H1 (cell line): ENCODE data around the gene PARP14. TPM values are rescaled to one million over a fixed set of nuclear protein-coding genes. Genes with fewer than 3 reads are reported as not detected.

ENCODE experiments used
- CTCF ChIA-PET: fragments of 300-600 bp; sonication (Branson Sonifier 250); formaldehyde crosslinking; loops from one replicate; lab custom pipeline; 2021; ENCODE audit not compliant: partially characterized antibody; lab: Charles Lee
- POLR2A ChIA-PET: fragments of 300-600 bp; sonication (Branson Sonifier 250); formaldehyde crosslinking; loops from one replicate; lab custom pipeline; 2021; ENCODE audit warnings: inconsistent platforms; ENCODE audit not compliant: partially characterized antibody; lab: Charles Lee
- DNase-seq, 2 experiments: peaks; one replicate each; pipeline versions ENCODE4 v3.0.0 to v3.0.0-alpha.2; 2010 to 2022; ENCODE audit warnings: low spot score in 2 of 2, low read depth in 1 of 2, mixed read lengths in 1 of 2
- FAIRE-seq: peaks from 2 replicates; lab custom pipeline; 2011; peaks lifted over from hg19 to GRCh38; lab: Jason Lieb, UNC
- H2AFZ ChIP-seq: 2 replicates; pipeline ENCODE4 v1.8.1; 2012; ENCODE audit warnings: low read length, inconsistent platforms
- H2AK5ac ChIP-seq: 2 replicates; pipeline ENCODE4 v1.6.1; 2013; ENCODE audit warnings: low read depth, low read length
- H2BK120ac ChIP-seq: replicated peaks from 2 replicates; pipeline ENCODE3; 2013; ENCODE audit warnings: low read depth, low read length, inconsistent platforms
- H2BK12ac ChIP-seq: 2 replicates; pipeline ENCODE4 v1.6.1; 2013; ENCODE audit warnings: low read depth, low read length
- H2BK15ac ChIP-seq: 2 replicates; pipeline ENCODE4 v1.6.1; 2013; ENCODE audit warnings: low read length
- H2BK20ac ChIP-seq: 2 replicates; pipeline ENCODE4 v1.6.1; 2013; ENCODE audit warnings: low read length
- H2BK5ac ChIP-seq: 2 replicates; pipeline ENCODE4 v1.6.1; 2013; ENCODE audit warnings: low read depth, low read length
- H3K14ac ChIP-seq: 2 replicates; pipeline ENCODE4 v1.6.1; 2013; ENCODE audit warnings: inconsistent platforms; ENCODE audit not compliant: insufficient read length
- H3K18ac ChIP-seq: 2 replicates; pipeline ENCODE4 v1.6.1; 2013; ENCODE audit warnings: low read length; ENCODE audit errors: extremely low read depth
- H3K23ac ChIP-seq: 2 replicates; pipeline ENCODE4 v1.6.1; 2013; ENCODE audit warnings: inconsistent platforms; ENCODE audit not compliant: insufficient read length
- H3K23me2 ChIP-seq: 2 replicates; pipeline ENCODE4 v1.6.1; 2013; ENCODE audit warnings: low read depth, low read length
- H3K27ac ChIP-seq: 2 replicates; pipeline ENCODE4 v1.6.1; 2011; ENCODE audit warnings: low read depth, low read length, inconsistent platforms
- H3K27me3 ChIP-seq, 4 experiments: replicated peaks in 1 of 4; 1 replicate in 1 of 4; 2 replicates in 3 of 4; pipeline versions ENCODE4 v1.6.1 to v1.8.1; 2011 to 2013; ENCODE audit warnings: low read length in 3 of 4, mild to moderate bottlenecking in 3 of 4, inconsistent platforms in 2 of 4, mixed read lengths in 2 of 4, moderate library complexity in 1 of 4; ENCODE audit not compliant: control insufficient read depth in 3 of 4, insufficient read depth in 3 of 4; ENCODE audit errors: extremely low read depth in 1 of 4
- H3K36me3 ChIP-seq, 4 experiments: 2 replicates each; pipeline versions ENCODE4 v1.6.1 to v1.8.1; 2011 to 2013; ENCODE audit warnings: mild to moderate bottlenecking in 4 of 4, low read length in 3 of 4, moderate library complexity in 2 of 4, control low read depth in 1 of 4, inconsistent platforms in 1 of 4; ENCODE audit not compliant: insufficient read depth in 4 of 4, control insufficient read depth in 2 of 4
- H3K4ac ChIP-seq: replicated peaks from 2 replicates; pipeline ENCODE3; 2013; ENCODE audit warnings: low read length, low read depth, mixed read lengths, inconsistent platforms; ENCODE audit not compliant: insufficient read length
- H3K4me1 ChIP-seq, 4 experiments: replicated peaks in 1 of 4; 1 replicate in 1 of 4; 2 replicates in 3 of 4; pipeline versions ENCODE4 v1.6.1 to v1.8.1; 2011 to 2013; ENCODE audit warnings: low read length in 3 of 4, inconsistent platforms in 2 of 4, mixed read lengths in 1 of 4; ENCODE audit not compliant: insufficient read depth in 4 of 4, control insufficient read depth in 3 of 4
- H3K4me2 ChIP-seq, 2 experiments: 2 replicates each; pipeline versions ENCODE4 v1.6.1 to v1.8.1; 2011 to 2013; ENCODE audit warnings: low read depth in 2 of 2, low read length in 2 of 2, control low read depth in 1 of 2, inconsistent platforms in 1 of 2, mild to moderate bottlenecking in 1 of 2; ENCODE audit not compliant: insufficient read depth in 1 of 2
- H3K4me3 ChIP-seq, 4 experiments: fragments of 200-600, 300-600 bp in 1 of 4; sonication (generic), shearing (Covaris generic), sonication (Bioruptor Twin) in 1 of 4; 2 replicates each; pipeline versions ENCODE4 v1.5.1 to v1.8.1; 2011 to 2016; ENCODE audit warnings: low read length in 4 of 4, low read depth in 3 of 4, control low read depth in 2 of 4, inconsistent platforms in 2 of 4, mild to moderate bottlenecking in 2 of 4, mixed read lengths in 1 of 4, moderate library complexity in 1 of 4; ENCODE audit not compliant: insufficient read depth in 2 of 4; ENCODE audit errors: extremely low read depth in 1 of 4
- H3K56ac ChIP-seq: replicated peaks from 2 replicates; pipeline ENCODE3; 2013; ENCODE audit warnings: low read depth, mild to moderate bottlenecking, mixed read lengths, low read length, inconsistent platforms; ENCODE audit not compliant: insufficient read length
- H3K79me1 ChIP-seq: 2 replicates; pipeline ENCODE4 v1.6.1; 2013; ENCODE audit warnings: low read depth, low read length, control low read depth
- H3K79me2 ChIP-seq, 2 experiments: 2 replicates each; pipeline versions ENCODE4 v1.6.1 to v1.8.1; 2012 to 2013; ENCODE audit warnings: low read length in 2 of 2, mild to moderate bottlenecking in 2 of 2, inconsistent platforms in 1 of 2; ENCODE audit not compliant: insufficient read depth in 2 of 2, control insufficient read depth in 1 of 2
- H3K9ac ChIP-seq, 4 experiments: replicated peaks in 1 of 4; 1 replicate in 1 of 4; 2 replicates in 3 of 4; pipeline versions ENCODE4 v1.6.1 to v1.8.1; 2011 to 2013; ENCODE audit warnings: low read depth in 3 of 4, low read length in 3 of 4, control low read depth in 2 of 4, mild to moderate bottlenecking in 2 of 4, moderate library complexity in 2 of 4, inconsistent platforms in 1 of 4; ENCODE audit errors: extremely low read depth in 1 of 4
- H3K9me3 ChIP-seq, 2 experiments: 2 replicates each; pipeline versions ENCODE4 v1.6.1 to v1.8.1; 2012 to 2013; ENCODE audit warnings: mild to moderate bottlenecking in 2 of 2, moderate library complexity in 2 of 2, control low read depth in 1 of 2, inconsistent platforms in 1 of 2, low read depth in 1 of 2, low read length in 1 of 2, mixed read lengths in 1 of 2; ENCODE audit not compliant: insufficient read depth in 2 of 2
- H4K20me1 ChIP-seq, 2 experiments: replicated peaks in 1 of 2; 2 replicates each; pipeline versions ENCODE3 to v1.8.1; 2011 to 2013; ENCODE audit warnings: inconsistent platforms in 2 of 2, low read length in 2 of 2, mild to moderate bottlenecking in 1 of 2; ENCODE audit not compliant: insufficient read depth in 2 of 2, control insufficient read depth in 1 of 2
- H4K5ac ChIP-seq: 2 replicates; pipeline ENCODE4 v1.6.1; 2013; ENCODE audit warnings: low read length, low read depth, mixed read lengths, inconsistent platforms; ENCODE audit not compliant: insufficient read length
- H4K8ac ChIP-seq: 2 replicates; pipeline ENCODE4 v1.8.0; 2013; ENCODE audit warnings: mild to moderate bottlenecking, moderate library complexity, low read length, inconsistent platforms; ENCODE audit not compliant: insufficient read depth; ENCODE audit errors: extremely low read depth
- H4K91ac ChIP-seq: replicated peaks from 2 replicates; pipeline ENCODE3; 2013; ENCODE audit warnings: low read length, mixed read lengths, inconsistent platforms; ENCODE audit not compliant: insufficient read length
- BCL11A ChIP-seq, 2 experiments: IDR thresholded peaks; one replicate each; pipeline ENCODE4 v1.6.1; 2011; ENCODE audit warnings: low read depth in 2 of 2, low read length in 2 of 2, mild to moderate bottlenecking in 2 of 2
- BRCA1 ChIP-seq: IDR thresholded peaks from 2 replicates; pipeline ENCODE4 v1.6.1; 2012; ENCODE audit warnings: low read depth, low read length, improper control_type of control experiment
- CBX8 ChIP-seq: fragments of 300-800, 300-1000 bp; sonication (generic); IDR thresholded peaks from 2 replicates; pipeline ENCODE4 v1.7.1; 2016; ENCODE audit warnings: low read depth, low read length, borderline replicate concordance
- CEBPB ChIP-seq: IDR thresholded peaks from 2 replicates; pipeline ENCODE4 v1.6.1; 2012; ENCODE audit warnings: low read depth, low read length
- CHD1 ChIP-seq: IDR thresholded peaks from 2 replicates; pipeline ENCODE4 v1.6.1; 2012; ENCODE audit warnings: low read depth, low read length, improper control_type of control experiment
- JUN ChIP-seq: IDR thresholded peaks from 2 replicates; pipeline ENCODE4 v1.6.1; 2011; ENCODE audit warnings: low read depth, mild to moderate bottlenecking, improper control_type of control experiment, low read length
- MAFK ChIP-seq: IDR thresholded peaks from 2 replicates; pipeline ENCODE4 v1.6.1; 2012; ENCODE audit warnings: low read depth, mild to moderate bottlenecking, improper control_type of control experiment, low read length
- RAD21 ChIP-seq, 2 experiments: IDR thresholded peaks in 1 of 2; conservative IDR thresholded peaks in 1 of 2; 2 replicates each; pipeline ENCODE4 v1.6.1; 2011; ENCODE audit warnings: low read depth in 2 of 2, low read length in 2 of 2, improper control_type of control experiment in 1 of 2, inconsistent platforms in 1 of 2, mild to moderate bottlenecking in 1 of 2, moderate library complexity in 1 of 2
- RFX5 ChIP-seq: IDR thresholded peaks from 2 replicates; pipeline ENCODE4 v1.6.1; 2011; ENCODE audit warnings: low read depth, low read length, improper control_type of control experiment, borderline replicate concordance
- SUZ12 ChIP-seq: fragments of 200-600 bp; sonication (generic); IDR thresholded peaks from 2 replicates; pipeline ENCODE4 v1.6.1; 2012; ENCODE audit warnings: mild to moderate bottlenecking, inconsistent platforms, low read length, moderate library complexity, mixed read lengths
- TBP ChIP-seq: IDR thresholded peaks from 2 replicates; pipeline ENCODE4 v1.6.1; 2011; ENCODE audit warnings: low read depth, low read length, improper control_type of control experiment
- TEAD4 ChIP-seq: IDR thresholded peaks from 2 replicates; pipeline ENCODE4 v1.6.1; 2012; ENCODE audit warnings: low read depth, low read length, inconsistent platforms, mixed read lengths
- WGBS, 2 experiments: shearing (Covaris generic) in 1 of 2; methylation state at CpG; one replicate each; pipeline versions ENCODE4 v1.1.6 to v1.1.7; 2013 to 2015; ENCODE audit warnings: low lambda C conversion rate in 2 of 2, mixed read lengths in 2 of 2, inconsistent platforms in 1 of 2, low coverage in 1 of 2, missing lambda C conversion rate in 1 of 2; ENCODE audit not compliant: insufficient replicate concordance in 2 of 2, insufficient coverage in 1 of 2, insufficient read length in 1 of 2; ENCODE audit errors: extremely low coverage in 1 of 2, missing lambda C conversion rate in 1 of 2; 5-methylcytosine and 5-hydroxymethylcytosine counted together
- polyA plus RNA-seq, 7 experiments: library from polyadenylated mRNA; depleted of rRNA in 3 of 7; stranded (reverse) in 5 of 7; unstranded in 2 of 7; fragments of >200 nt in 5 of 7; fragments of 200-250 nt in 2 of 7; gene quantifications; 1 replicate in 5 of 7; 2 replicates in 1 of 7; 4 replicates in 1 of 7; pipeline versions ENCODE4 v1.2.1 to v1.2.3, GENCODE V29; 2011 to 2013; ENCODE audit warnings: missing spikeins in 2 of 7, mixed read lengths in 2 of 7
- total RNA-seq: library from RNA; stranded (reverse); fragmentation: NEBNext Ultra II Directional; extraction: Animal tissue kit (Norgen Biotek cat#: 25700); gene quantifications from 2 replicates; pipeline ENCODE4 v1.2.1, GENCODE V29; 2021
- TF ChIP-seq, protein P1 (sequence below): IDR thresholded peaks from 2 replicates; pipeline ENCODE4 v1.6.1; 2011; ENCODE audit warnings: low read depth, mild to moderate bottlenecking, low read length; ENCODE audit not compliant: insufficient read depth

The PARP14 gene
- total and polyA plus RNA-seq, 2 of the 8 experiments (the other 6 are each of a cell fraction or from before 2014, with no cell fraction given), result 12.6 to 17.6 TPM

DNA sequence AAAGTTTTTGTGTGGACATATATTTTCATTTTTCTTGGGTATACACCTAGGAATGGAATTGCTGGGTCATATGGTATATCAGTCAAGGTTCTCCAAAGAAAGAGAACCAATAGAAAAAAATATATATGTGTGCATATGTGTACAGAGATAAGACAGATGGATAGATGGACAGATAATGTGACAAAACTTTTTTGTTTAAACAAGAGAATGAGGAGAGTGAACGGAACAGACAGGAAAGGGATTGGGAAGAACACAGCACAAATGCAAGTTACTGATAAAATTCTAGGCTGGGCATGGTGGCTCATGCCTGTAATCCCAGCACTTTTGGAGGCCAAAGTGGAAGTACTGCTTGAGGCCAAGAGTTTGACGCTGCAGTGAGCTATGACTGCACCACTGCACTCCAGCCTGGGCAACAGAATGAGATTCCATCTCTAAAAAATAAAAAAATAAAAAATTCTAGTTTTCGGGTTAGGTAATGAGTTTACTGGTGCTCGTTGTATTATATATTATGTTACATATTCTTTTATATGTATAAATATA, 63.0 kb downstream of the PARP14 start:
- Histone ChIP-seq H2BK5ac (no peak overlapping the region), H3K27ac (no peak overlapping the region), H2AK5ac (no peak overlapping the region), H3K4me2 (no peak overlapping the region), H4K20me1 (no peaks in the 10 kb centered on the region), H3K14ac (no peak overlapping the region), H3K23ac (no peak overlapping the region), H2BK120ac (no peak overlapping the region), H4K91ac (no peak overlapping the region), H3K79me2 (no peaks in the 10 kb centered on the region), H2BK12ac (no peak overlapping the region), H3K4me1 (peaks cover 0 to 4% (median 2%) of the 10 kb centered on the region in 4 experiments; a peak in 3 of 7 replicates), H3K4me3 (no peak overlapping the region), H2BK15ac (no peak overlapping the region), H3K9ac (no peak overlapping the region), H4K8ac (no peak overlapping the region), H3K79me1 (no peaks in the 10 kb centered on the region), H2BK20ac (no peak overlapping the region), H3K36me3 (peaks cover 0 to 17% (median 7%) of the 10 kb centered on the region in 4 experiments; a peak in 4 of 8 replicates), H2AFZ (no peak overlapping the region), H4K5ac (no peak overlapping the region), H3K23me2 (no peaks in the 10 kb centered on the region), H3K4ac (no peak overlapping the region), H3K27me3 (no peaks in the 10 kb centered on the region; a peak in 1 of 7 replicates), H3K18ac (no peak overlapping the region), H3K56ac (no peak overlapping the region), H3K9me3 (peaks cover 0 to 15% of the 10 kb centered on the region in 2 experiments; a peak in 1 of 4 replicates)
- DNase-seq (no peak), FAIRE-seq (no peak)
- CTCF ChIA-PET, result interaction anchor here (1.2 to 1.5 kb wide), 2 partner anchors 11 to 17 kb away, joined by 4 read pairs; no protein-coding TSS in a partner anchor
- WGBS, 2 experiments, result 94% methylated on average over 4 of the region's 4 CpGs; no CpG with 5 or more reads in 1 of the 2 experiments
- POLR2A ChIA-PET, result no interaction called here
- TF ChIP-seq CBX8 (no peak), CHD1 (no peak), MAFK (no peak), CEBPB (no peak), TBP (no peak), RAD21 (IDR thresholded peaks at IDR 0.05 in 1 of 2, conservative IDR thresholded peaks at IDR 0.05 in 1 of 2; ENCODE audit: low read depth in 2 of 2, low read length in 2 of 2) (no peak), TEAD4 (no peak), JUN (no peak), BCL11A (IDR thresholded peaks at IDR 0.05; ENCODE audit: low read depth in 2 of 2, low read length in 2 of 2) (no peak), BRCA1 (no peak), RFX5 (no peak), SUZ12 (no peak)
- TF ChIP-seq, protein P1, sequence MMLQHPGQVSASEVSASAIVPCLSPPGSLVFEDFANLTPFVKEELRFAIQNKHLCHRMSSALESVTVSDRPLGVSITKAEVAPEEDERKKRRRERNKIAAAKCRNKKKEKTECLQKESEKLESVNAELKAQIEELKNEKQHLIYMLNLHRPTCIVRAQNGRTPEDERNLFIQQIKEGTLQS, result no peak
